C4-2B (cell line): ENCODE data around the gene PDE4A.

ENCODE experiments used
- H3K27ac ChIP-seq: fragments of 450-650 bp; 2 replicates; pipeline ENCODE4 v1.5.1; 2017
- ZFX ChIP-seq: fragments of 450-650 bp; IDR thresholded peaks from 2 replicates; pipeline ENCODE4 v1.6.1; 2017
- TF ChIP-seq, protein P1 (sequence below): fragments of 450-650 bp; conservative IDR thresholded peaks from 2 replicates; pipeline ENCODE4 v1.5.1; 2017; ENCODE audit warnings: mild to moderate bottlenecking

Gene PDE4A

GRCh38 chr19:10421240-10422045 lies 1.1 kb downstream of the PDE4A start:
- no peak overlapping the region for H3K27ac ChIP-seq
- no peak for TF ChIP-seq ZFX
- TF ChIP-seq, protein P1, sequence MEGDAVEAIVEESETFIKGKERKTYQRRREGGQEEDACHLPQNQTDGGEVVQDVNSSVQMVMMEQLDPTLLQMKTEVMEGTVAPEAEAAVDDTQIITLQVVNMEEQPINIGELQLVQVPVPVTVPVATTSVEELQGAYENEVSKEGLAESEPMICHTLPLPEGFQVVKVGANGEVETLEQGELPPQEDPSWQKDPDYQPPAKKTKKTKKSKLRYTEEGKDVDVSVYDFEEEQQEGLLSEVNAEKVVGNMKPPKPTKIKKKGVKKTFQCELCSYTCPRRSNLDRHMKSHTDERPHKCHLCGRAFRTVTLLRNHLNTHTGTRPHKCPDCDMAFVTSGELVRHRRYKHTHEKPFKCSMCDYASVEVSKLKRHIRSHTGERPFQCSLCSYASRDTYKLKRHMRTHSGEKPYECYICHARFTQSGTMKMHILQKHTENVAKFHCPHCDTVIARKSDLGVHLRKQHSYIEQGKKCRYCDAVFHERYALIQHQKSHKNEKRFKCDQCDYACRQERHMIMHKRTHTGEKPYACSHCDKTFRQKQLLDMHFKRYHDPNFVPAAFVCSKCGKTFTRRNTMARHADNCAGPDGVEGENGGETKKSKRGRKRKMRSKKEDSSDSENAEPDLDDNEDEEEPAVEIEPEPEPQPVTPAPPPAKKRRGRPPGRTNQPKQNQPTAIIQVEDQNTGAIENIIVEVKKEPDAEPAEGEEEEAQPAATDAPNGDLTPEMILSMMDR = peak; percentile 38

- TF ChIP-seq, protein P1 = no peak
- no peak for TF ChIP-seq ZFX
- no peak overlapping the region for H3K27ac ChIP-seq
These were observed 1.7 kb downstream of the PDE4A start for GRCh38 chr19:10422046-10422461.

- no peak overlapping the region for H3K27ac ChIP-seq
- TF ChIP-seq ZFX = no peak
- TF ChIP-seq, protein P1 = no peak
These were observed 2.5 kb downstream of the PDE4A start for GRCh38 chr19:10422846-10423245.

DNA sequence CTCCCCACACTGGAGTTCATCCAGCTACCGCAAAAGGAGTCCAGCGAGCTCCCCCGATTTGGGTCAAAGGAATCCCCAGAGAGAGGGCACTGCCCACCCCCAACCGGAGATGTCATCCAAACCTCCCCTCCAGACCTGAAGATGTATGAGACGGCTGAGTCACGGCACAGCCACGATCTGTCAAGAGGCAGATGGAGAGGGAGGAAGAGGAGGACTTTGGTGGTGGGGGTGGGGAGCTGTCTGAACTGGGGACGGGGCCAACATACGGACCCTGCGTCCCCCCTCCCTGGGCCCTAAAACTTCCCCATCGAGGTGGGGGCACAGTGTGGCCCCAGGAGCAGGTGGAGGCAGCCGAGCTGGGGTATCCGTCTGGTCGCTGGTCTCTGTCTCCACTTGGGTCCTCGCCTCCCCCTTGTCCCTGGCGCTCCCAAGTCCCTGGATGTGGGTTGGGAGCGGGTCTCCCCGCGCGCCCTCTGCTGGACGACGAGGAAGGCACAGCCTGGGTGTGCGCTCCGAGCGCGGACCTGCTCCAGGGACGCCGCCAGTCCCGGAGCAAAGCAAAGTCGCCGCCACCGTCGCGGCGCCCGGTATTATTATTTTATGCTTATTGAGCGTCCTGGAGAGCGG lies 3.8 kb downstream of the PDE4A start:
- TF ChIP-seq, protein P1 = peak; percentile 99
- TF ChIP-seq ZFX = no peak
- no peak overlapping the region for H3K27ac ChIP-seq

DNA sequence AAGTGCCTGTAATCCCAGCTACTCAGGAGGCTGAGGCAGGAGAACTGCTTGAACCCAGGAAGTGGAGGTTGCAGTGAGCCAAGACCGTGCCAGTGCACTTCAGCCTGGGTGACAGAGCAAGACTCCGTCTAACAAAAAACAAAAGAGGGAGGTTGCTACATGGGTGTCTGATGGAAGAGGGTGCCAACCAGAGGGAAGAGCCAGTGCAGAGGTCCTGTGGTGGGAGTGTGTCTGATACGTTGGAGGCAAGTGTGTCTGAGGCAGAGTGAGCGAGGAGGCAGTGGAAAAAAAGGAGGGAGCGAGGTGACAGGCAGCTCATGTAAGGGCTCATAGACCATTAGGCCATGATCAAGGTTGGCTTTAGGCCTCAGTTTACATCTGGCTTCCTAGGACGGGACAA lies 6.8 kb downstream of the PDE4A start:
- no peak overlapping the region for H3K27ac ChIP-seq

DNA sequence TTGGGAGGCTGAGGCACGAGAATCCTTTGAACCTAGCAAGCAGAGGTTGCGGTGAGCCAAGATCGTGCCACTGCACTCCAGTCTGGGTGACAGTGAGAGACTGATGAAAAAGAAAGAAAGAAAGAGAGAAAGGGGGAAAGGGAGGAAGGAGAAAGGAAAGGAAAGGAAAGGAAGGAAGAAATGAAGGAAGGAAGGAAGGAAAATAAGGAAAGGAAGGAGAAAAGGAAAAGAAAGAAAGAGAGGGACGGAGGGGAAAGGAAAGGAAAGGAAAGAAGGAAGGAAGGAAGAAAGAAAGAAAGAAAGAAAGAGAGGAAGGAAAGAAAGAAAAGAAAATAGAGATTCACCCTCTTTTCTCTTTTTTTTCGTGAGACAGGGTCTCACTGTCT lies 8.7 kb downstream of the PDE4A start:
- TF ChIP-seq ZFX = no peak
- TF ChIP-seq, protein P1 = no peak
- H3K27ac ChIP-seq = no peak overlapping the region

More for the DNA sequence above, 6.8 kb downstream of the PDE4A start:
- no peak for TF ChIP-seq ZFX
- TF ChIP-seq, protein P1 = no peak

DNA sequence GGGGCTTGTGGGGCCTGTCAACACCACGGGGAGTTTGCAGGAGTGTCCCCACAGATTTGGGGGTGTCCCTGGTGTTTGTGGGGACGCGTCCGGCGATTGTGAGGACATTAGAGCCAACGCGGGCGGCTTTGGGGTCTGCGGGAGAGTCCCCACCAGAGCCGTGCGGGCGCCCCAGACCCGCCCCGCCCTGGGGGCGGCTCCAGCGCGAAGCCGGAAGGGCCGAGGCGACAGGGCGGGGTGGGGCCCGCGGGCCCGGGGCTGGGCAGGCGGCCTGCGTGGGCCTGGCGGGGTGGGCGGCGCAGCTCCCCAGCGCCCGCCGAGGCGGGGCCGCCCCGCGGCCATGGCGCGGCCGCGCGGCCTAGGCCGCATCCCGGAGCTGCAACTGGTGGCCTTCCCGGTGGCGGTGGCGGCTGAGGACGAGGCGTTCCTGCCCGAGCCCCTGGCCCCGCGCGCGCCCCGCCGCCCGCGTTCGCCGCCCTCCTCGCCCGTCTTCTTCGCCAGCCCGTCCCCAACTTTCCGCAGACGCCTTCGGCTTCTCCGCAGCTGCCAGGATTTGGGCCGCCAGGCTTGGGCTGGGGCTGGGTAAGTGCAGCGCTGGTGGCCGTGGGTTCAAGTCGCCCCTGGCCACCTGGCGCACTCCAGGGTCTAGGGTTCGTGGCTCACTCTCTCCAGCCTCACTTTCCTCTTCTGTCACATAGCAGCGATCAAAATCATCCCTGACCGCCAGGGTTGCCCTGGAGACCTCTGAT lies 10.3 kb downstream of the PDE4A start:
- no peak overlapping the region for H3K27ac ChIP-seq
- TF ChIP-seq ZFX = no peak
- TF ChIP-seq, protein P1 = no peak
